Activated CD4-positive, alpha-beta T cell treated with anti-CD3 and anti-CD28 coated beads, Interleukin-2, amount 10 ng/mL, durations not matched to agents 24 days and 14 days (primary cell): Measurements from ENCODE around the gene ATF2. TPM values are rescaled to one million over a fixed set of nuclear protein-coding genes. Genes with fewer than 3 reads are reported as not detected.

Experiments
- DNase-seq: peaks from one replicate; pipeline ENCODE4 v3.0.0; 2022
- H3K27ac Mint-ChIP-seq: one replicate; pipeline ENCODE4 v1.8.0; 2022; ENCODE audit warnings: mild to moderate bottlenecking, mixed read lengths
- H3K27me3 Mint-ChIP-seq: one replicate; pipeline ENCODE4 v1.8.0; 2022; ENCODE audit warnings: mixed read lengths
- H3K36me3 Mint-ChIP-seq: one replicate; pipeline ENCODE4 v1.8.0; 2022; ENCODE audit warnings: low read depth, mild to moderate bottlenecking, mixed read lengths
- H3K4me1 Mint-ChIP-seq: one replicate; pipeline ENCODE4 v1.8.0; 2021; ENCODE audit warnings: mixed read lengths
- H3K4me3 Mint-ChIP-seq: one replicate; pipeline ENCODE4 v1.8.0; 2022; ENCODE audit warnings: mild to moderate bottlenecking, moderate library complexity, mixed read lengths
- H3K9me3 Mint-ChIP-seq: one replicate; pipeline ENCODE4 v1.8.0; 2021; ENCODE audit warnings: mixed read lengths
- intact Hi-C: fragments of 100-400 bp; cut with micrococcal nuclease; formaldehyde crosslinking; loops from one replicate; pipeline ENCODE4 v1.15.1; 2023
- total RNA-seq: library from RNA; stranded (reverse); gene quantifications from 2 replicates; pipeline ENCODE4 v1.2.3, GENCODE V29; 2022

ATF2 gene
- total RNA-seq: 58.8 and 60.2 TPM in 2 replicates

DNA sequence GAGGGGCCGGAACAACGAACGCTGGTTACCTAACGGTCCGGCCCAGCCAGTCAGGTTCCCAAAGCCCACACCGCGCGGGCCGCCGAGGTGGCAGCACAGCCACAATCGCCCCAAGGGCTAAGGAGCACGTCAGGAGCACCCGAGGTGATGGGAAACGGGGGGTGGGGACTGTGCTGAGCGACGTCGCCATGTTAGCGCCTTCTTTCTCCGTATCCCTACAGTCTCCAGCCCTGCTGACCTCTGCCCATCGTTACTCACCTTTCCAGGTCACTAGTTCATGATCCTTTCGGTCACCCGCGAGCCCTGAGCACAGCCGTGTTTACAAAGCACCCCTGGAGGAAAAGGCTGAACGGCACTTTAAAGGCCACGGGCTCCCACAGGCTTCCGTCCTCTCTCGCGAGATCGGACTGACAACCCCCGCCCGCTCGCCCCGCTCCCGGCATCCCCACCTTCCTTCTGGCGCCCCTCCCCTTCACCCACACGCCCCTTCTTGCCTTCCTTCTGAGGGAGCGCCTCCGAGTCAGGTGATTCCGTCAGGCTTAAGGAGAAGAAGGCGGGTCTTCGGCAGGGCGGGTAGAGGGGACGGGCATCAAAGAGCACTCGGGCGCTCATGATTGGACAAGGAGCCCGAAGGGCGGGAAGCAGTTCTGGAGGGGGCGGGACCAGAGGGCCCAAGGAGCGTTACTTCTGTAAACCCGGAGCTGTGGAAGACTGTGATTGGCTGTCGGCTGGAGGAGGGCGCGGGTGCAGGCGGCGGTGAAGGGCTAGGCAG is at the start of gene ATF2:
Gene ATF2 (minus strand): TSS at position 412 of the 772 bp plus-strand sequence. CDS start 31,760 bp downstream, outside the sequence.
- Mint-ChIP-seq H3K27ac (peak within 1 kb of the TSS; percentile 100), H3K4me3 (peak within 1 kb of the TSS; percentile 100), H3K36me3 (peaks cover 13% of the 10 kb centered on the region), H3K4me1 (peaks cover 33% of the 10 kb centered on the region), H3K9me3 (no peaks in the 10 kb centered on the region), H3K27me3 (no peaks in the 10 kb centered on the region)
- peak; percentile 99 for DNase-seq
- intact Hi-C loops: loop anchor here (1.0 to 10.0 kb wide), 8 partner anchors 13 to 681 kb away; partner anchors contain the start of genes ATP5MC3, GPR155 and WIPF1

DNA sequence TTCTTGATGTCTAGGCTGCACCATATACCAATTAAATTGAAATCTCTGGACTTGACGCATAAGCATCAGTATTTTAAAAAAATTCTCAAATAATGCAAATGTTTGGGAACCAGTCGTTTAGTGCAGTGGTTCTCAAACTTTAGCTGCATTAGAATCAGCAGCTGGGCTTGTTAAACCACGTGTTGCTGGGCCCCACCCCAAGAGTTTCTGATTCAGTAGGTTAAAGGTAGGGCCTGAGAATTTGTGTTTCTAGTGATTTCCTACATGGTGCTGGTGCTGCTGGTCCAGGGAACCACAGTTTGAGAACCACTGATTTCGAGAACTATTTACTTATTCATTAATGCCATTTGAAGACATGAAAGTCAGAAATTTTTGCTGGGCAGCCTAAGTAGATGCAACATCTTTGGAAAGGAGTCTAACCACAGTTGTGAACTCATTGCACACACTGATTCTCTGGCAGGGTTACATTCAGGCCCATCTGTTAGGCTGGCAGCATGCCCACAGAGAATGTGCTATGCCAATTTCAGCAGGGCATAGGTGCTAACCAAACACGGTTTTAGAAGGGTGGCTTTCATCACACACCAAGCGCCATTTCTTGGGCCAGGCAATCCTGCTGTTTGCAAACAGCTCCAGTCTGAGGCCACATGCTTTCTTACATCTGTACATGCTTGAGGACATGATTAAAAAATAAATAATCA is 39.9 kb upstream of the ATF2 start:
- Mint-ChIP-seq H3K4me3 (no peak overlapping the region), H3K36me3 (no peaks in the 10 kb centered on the region), H3K27ac (no peak overlapping the region), H3K4me1 (peaks cover 6% of the 10 kb centered on the region), H3K27me3 (peaks cover 36% of the 10 kb centered on the region), H3K9me3 (no peaks in the 10 kb centered on the region)
- intact Hi-C loops: no loop called here
- no peak for DNase-seq

- no peaks in the 10 kb centered on the region for H3K36me3 Mint-ChIP-seq
- H3K4me1 Mint-ChIP-seq: peaks cover 6% of the 10 kb centered on the region
- no peaks in the 10 kb centered on the region for H3K9me3 Mint-ChIP-seq
- no peak for DNase-seq
- intact Hi-C loops: no loop called here
- H3K27me3 Mint-ChIP-seq: peaks cover 37% of the 10 kb centered on the region
- H3K27ac Mint-ChIP-seq: no peak overlapping the region
- no peak overlapping the region for H3K4me3 Mint-ChIP-seq
Observed at GRCh38 chr2:175206866-175207265, 38.9 kb upstream of the ATF2 start.

DNA sequence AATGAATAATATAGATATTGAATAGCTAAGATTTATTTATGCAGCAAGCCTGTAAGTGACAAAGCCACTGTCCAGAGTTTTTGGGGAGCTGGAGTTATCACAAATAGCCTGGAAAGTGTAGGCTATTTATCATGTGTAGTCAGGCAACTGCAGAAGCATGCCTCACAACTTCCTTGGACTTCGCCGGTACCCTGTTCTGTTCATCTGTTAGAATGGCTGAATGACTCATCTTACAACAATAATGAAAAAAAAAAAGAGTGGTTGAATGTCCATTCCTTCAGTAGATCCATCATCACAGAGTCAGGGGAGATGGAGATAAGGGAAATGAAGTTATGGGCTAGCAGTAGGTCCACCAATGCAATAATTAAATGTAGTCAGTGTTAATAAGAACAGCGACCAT is 37.5 kb upstream of the ATF2 start:
- Mint-ChIP-seq H3K27me3 (peaks cover 32% of the 10 kb centered on the region), H3K4me1 (peaks cover 6% of the 10 kb centered on the region), H3K36me3 (no peaks in the 10 kb centered on the region), H3K9me3 (no peaks in the 10 kb centered on the region), H3K4me3 (no peak overlapping the region), H3K27ac (no peak overlapping the region)
- DNase-seq: no peak
- intact Hi-C loops: no loop called here

- H3K36me3 Mint-ChIP-seq: no peaks in the 10 kb centered on the region
- H3K27ac Mint-ChIP-seq: no peak overlapping the region
- no peaks in the 10 kb centered on the region for H3K9me3 Mint-ChIP-seq
- no peak overlapping the region for H3K4me3 Mint-ChIP-seq
- DNase-seq: peak; percentile 81
- intact Hi-C loops: loop anchor here (1.0 to 5.0 kb wide), 4 partner anchors 48 to 893 kb away; no protein-coding TSS in a partner anchor
- peaks cover 34% of the 10 kb centered on the region for H3K27me3 Mint-ChIP-seq
- H3K4me1 Mint-ChIP-seq: peaks cover 6% of the 10 kb centered on the region
Observed at GRCh38 chr2:175203621-175204496, 35.9 kb upstream of the ATF2 start.

GRCh38 chr2:175195012-175195411 is 27.0 kb upstream of the ATF2 start:
- H3K27ac Mint-ChIP-seq: no peak overlapping the region
- H3K4me3 Mint-ChIP-seq: no peak overlapping the region
- H3K4me1 Mint-ChIP-seq: peaks cover 2% of the 10 kb centered on the region
- peaks cover 31% of the 10 kb centered on the region for H3K27me3 Mint-ChIP-seq
- peaks cover 3% of the 10 kb centered on the region for H3K9me3 Mint-ChIP-seq
- intact Hi-C loops: no loop called here
- no peaks in the 10 kb centered on the region for H3K36me3 Mint-ChIP-seq
- no peak for DNase-seq

DNA sequence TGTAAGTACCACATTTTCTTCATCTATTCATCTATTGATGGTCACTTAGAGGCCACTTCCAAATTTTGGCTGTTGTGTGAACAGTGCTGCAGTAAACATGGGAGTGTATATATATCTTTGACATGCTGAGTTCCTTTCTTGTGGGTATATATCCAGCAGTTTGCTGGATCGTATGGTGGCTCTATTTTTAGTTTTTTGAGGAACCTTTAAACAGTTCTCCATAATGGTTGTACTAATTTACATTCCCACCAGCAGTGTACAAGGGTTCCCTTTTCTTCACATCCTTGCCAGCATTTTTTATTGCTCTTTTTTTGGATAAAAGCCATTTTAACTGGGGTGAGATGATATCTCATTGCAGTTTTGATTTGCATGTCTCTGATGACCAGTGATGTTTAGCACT is 20.8 kb upstream of the ATF2 start:
- Mint-ChIP-seq H3K27me3 (peaks cover 26% of the 10 kb centered on the region), H3K27ac (no peak overlapping the region), H3K36me3 (no peaks in the 10 kb centered on the region), H3K9me3 (peaks cover 3% of the 10 kb centered on the region), H3K4me1 (peaks cover 2% of the 10 kb centered on the region), H3K4me3 (no peak overlapping the region)
- DNase-seq: no peak
- intact Hi-C loops: loop anchor here (10.0 kb wide), 1 partner anchor 154 kb away; no protein-coding TSS in a partner anchor

DNA sequence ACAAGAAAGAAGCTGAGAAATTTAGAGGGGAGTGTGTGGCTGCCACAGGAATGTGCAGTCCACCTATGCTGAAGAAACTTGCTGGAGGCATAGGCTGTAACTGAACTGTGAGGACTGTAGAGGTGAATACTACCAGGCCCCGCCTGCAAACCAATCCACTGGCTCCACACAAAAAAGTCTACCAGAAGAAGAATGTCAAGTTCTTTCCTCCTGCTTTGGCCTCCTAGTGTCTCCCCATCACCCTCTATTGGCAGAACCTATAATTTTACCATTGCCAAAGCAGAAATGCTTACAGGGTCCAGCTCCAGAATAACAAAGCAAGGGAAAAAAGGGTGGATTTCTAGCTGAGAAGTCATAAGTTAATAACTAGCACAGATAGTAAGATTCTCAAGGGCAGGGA is 19.4 kb upstream of the ATF2 start:
- Mint-ChIP-seq H3K27me3 (peaks cover 23% of the 10 kb centered on the region), H3K27ac (no peak overlapping the region), H3K4me1 (no peaks in the 10 kb centered on the region), H3K4me3 (no peak overlapping the region), H3K9me3 (peaks cover 5% of the 10 kb centered on the region), H3K36me3 (no peaks in the 10 kb centered on the region)
- intact Hi-C loops: loop anchor here (10.0 kb wide), 1 partner anchor 153 kb away; no protein-coding TSS in a partner anchor
- peak; percentile 66 for DNase-seq

GRCh38 chr2:175183674-175184073 is 15.7 kb upstream of the ATF2 start:
- intact Hi-C loops: loop anchor here (10.0 kb wide), 1 partner anchor 149 kb away; no protein-coding TSS in a partner anchor
- DNase-seq: no peak
- H3K9me3 Mint-ChIP-seq: peaks cover 10% of the 10 kb centered on the region
- no peak overlapping the region for H3K27ac Mint-ChIP-seq
- H3K4me1 Mint-ChIP-seq: peaks cover 14% of the 10 kb centered on the region
- H3K27me3 Mint-ChIP-seq: peaks cover 3% of the 10 kb centered on the region
- peaks cover 23% of the 10 kb centered on the region for H3K36me3 Mint-ChIP-seq
- H3K4me3 Mint-ChIP-seq: no peak overlapping the region

GRCh38 chr2:175181877-175182308 is 13.9 kb upstream of the ATF2 start:
- H3K4me1 Mint-ChIP-seq: peaks cover 18% of the 10 kb centered on the region
- peaks cover 37% of the 10 kb centered on the region for H3K36me3 Mint-ChIP-seq

DNA sequence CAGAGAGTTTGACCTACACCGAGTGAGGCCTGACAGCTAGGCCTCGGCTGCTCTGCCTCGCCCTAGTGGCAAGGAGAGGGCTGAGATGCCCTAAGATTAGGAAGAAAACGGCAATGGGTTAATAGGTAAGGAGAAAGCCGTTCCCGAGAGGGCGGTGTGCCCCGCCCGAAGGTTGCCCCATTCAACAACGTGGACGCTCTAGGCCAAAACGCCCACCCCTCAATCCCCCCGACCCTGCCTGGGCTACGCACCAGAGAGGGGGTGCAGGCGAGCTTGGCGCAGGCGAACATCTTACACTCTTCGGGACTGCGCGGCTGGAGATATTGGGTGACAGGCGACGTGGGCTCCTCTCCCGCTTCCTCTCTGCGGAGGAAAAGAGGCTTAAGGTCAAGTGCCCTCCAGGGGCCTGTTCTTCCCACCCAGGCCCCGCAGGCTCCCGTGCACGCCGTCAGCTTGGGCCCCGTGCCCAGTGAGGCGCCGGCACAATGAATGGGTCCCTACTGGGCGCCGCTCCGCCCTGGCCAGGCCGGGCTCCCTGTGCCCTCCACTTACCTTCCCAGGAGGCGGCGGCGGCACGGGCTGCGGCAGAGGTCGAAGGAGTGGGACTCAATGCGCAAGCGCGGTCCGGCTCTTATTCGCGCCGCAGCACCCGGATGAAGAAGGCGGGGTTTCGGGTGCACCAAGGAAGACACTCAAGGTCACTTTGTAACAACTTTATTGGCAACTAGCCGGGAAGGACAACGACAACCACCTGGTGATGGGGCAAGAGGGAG is 13.3 kb upstream of the ATF2 start, which contains the start of gene ATP5MC3:
Gene ATP5MC3 (minus strand): TSS at position 607 of the 773 bp plus-strand sequence. CDS start 317 bp downstream, at position 290.
- H3K27me3 Mint-ChIP-seq: no peaks in the 10 kb centered on the region
- DNase-seq: peak; percentile 97
- H3K36me3 Mint-ChIP-seq: peaks cover 42% of the 10 kb centered on the region

More at GRCh38 chr2:175181877-175182308, 13.9 kb upstream of the ATF2 start:
- DNase-seq: no peak
- peaks cover 10% of the 10 kb centered on the region for H3K9me3 Mint-ChIP-seq
- peak overlapping the region; percentile 94 for H3K27ac Mint-ChIP-seq
- intact Hi-C loops: loop anchor here (1.0 to 10.0 kb wide), 5 partner anchors 14 to 695 kb away; partner anchors contain the start of genes ATF2 and GPR155
- H3K4me3 Mint-ChIP-seq: peak overlapping the region; percentile 88
- no peaks in the 10 kb centered on the region for H3K27me3 Mint-ChIP-seq

DNA sequence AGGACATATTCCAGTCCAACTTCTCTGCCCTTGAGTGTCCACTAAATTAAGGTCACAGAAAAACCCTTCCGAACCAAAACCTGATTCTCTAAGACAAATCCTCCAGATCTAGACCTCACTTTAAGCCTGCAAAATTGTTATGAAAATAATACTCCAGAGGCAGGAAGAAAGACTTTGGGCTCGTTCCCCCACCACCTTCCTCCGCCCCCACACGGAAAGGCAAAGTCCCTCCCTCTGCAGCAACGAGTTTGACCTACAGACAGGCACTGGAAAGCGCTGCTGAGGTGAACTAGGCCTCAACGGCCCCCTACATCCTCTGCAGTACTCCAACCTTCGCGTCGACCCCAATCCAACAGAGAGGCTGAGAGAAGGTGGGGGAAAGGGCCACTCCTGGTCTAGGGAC is 12.7 kb upstream of the ATF2 start:
- DNase-seq: peak; percentile 88
- Mint-ChIP-seq H3K27me3 (no peaks in the 10 kb centered on the region), H3K36me3 (peaks cover 45% of the 10 kb centered on the region), H3K4me3 (peak overlapping the region; percentile 88), H3K27ac (peak overlapping the region; percentile 94), H3K4me1 (peaks cover 23% of the 10 kb centered on the region), H3K9me3 (peaks cover 10% of the 10 kb centered on the region)
- intact Hi-C loops: loop anchor here (1.0 to 10.0 kb wide), 5 partner anchors 12 to 694 kb away; partner anchors contain the start of genes ATF2 and GPR155

More for the DNA sequence above, 13.3 kb upstream of the ATF2 start, which contains the start of gene ATP5MC3:
- intact Hi-C loops: loop anchor here (1.0 to 10.0 kb wide), 5 partner anchors 13 to 694 kb away; partner anchors contain the start of genes ATF2 and GPR155
- Mint-ChIP-seq H3K4me1 (peaks cover 20% of the 10 kb centered on the region), H3K9me3 (peaks cover 10% of the 10 kb centered on the region), H3K27ac (peak within 1 kb of the TSS; percentile 94), H3K4me3 (peak within 1 kb of the TSS; percentile 88)
